Measurements from ENCODE around the gene CHD2. TPM values are rescaled to one million over a fixed set of nuclear protein-coding genes. Genes with fewer than 3 reads are reported as not detected.

The CHD2 gene
- total RNA-seq, 1 experiment from 2014 or later, result 63.3 TPM

- Mint-ChIP-seq H3K27ac (peak overlapping the region in 1 of 3 experiments; percentile 74; a peak in 1 of 7 replicates), H3K9me3 (peaks cover 26 to 28% of the 10 kb centered on the region in 2 experiments), H3K36me3 (ENCODE audit: insufficient read depth in 1 of 3, low read depth in 3 of 3) (peaks cover 64 to 91% (median 85%) of the 10 kb centered on the region in 3 experiments), H3K4me3 (no peak overlapping the region), H3K4me1 (peaks cover 0 to 4% of the 10 kb centered on the region in 2 experiments; a peak in 1 of 4 replicates), H3K27me3 (ENCODE audit: low read depth) (peaks cover 1% of the 10 kb centered on the region; the same call in 1 of the 2 replicates)
- Histone ChIP-seq H4K91ac (ENCODE audit: insufficient read length, low read depth, low read length) (no peak overlapping the region), H3K56ac (ENCODE audit: insufficient read length, low read depth, low read length) (no peak overlapping the region), H3K79me2 (ENCODE audit: insufficient read depth, low read length) (no peaks in the 10 kb centered on the region; the same call in 1 of the 2 replicates), H3K9ac (ENCODE audit: extremely low read depth, insufficient read length, low read length) (no peak overlapping the region), H3K4ac (ENCODE audit: low read depth, low read length) (no peak overlapping the region), H3K9me3 (ENCODE audit: control insufficient read depth, low read depth, low read length) (peaks cover 27% of the 10 kb centered on the region), H3K23me2 (ENCODE audit: insufficient read length, low read depth, low read length, poor library complexity, severe bottlenecking) (no peaks in the 10 kb centered on the region), H2BK15ac (ENCODE audit: low read depth, low read length) (no peak overlapping the region), H4K8ac (replicated peaks; ENCODE audit: insufficient read length, low read depth, low read length) (no peak overlapping the region), H3K27ac (ENCODE audit: insufficient read length, low read depth, low read length) (no peak overlapping the region), H4K20me1 (ENCODE audit: control insufficient read depth, insufficient read depth, insufficient read length) (no peaks in the 10 kb centered on the region), H3K4me1 (ENCODE audit: insufficient read depth, low read length) (no peaks in the 10 kb centered on the region), H3K79me1 (ENCODE audit: insufficient read depth, low read depth, low read length, poor library complexity, severe bottlenecking) (no peaks in the 10 kb centered on the region), H3K27me3 (ENCODE audit: insufficient read depth, low read length) (no peaks in the 10 kb centered on the region), H3T11ph (ENCODE audit: low read length) (no peak overlapping the region), H3K4me2 (ENCODE audit: insufficient read depth, insufficient read length, low read length) (no peak overlapping the region), H2BK120ac (ENCODE audit: low read depth, low read length, poor library complexity, severe bottlenecking) (no peak overlapping the region), H3K18ac (ENCODE audit: insufficient read length, low read depth, low read length) (no peak overlapping the region), H2BK20ac (ENCODE audit: low read depth, low read length, poor library complexity, severe bottlenecking) (no peak overlapping the region), H4K5ac (ENCODE audit: insufficient read length, low read depth, low read length) (no peak overlapping the region), H3K23ac (ENCODE audit: insufficient read length, low read depth, low read length) (no peak overlapping the region), H2AFZ (ENCODE audit: low read length) (no peak overlapping the region), H2BK5ac (ENCODE audit: insufficient read length, low read length) (no peak overlapping the region), H3K14ac (ENCODE audit: insufficient read depth, low read length) (no peak overlapping the region), H2BK12ac (ENCODE audit: insufficient read length, low read depth, low read length) (no peak overlapping the region), H2AK5ac (ENCODE audit: insufficient read length, low read length) (no peak overlapping the region)
- no peak for TF ChIP-seq CTCF (conservative IDR thresholded peaks at IDR 0.05)
- WGBS (ENCODE audit: extremely low coverage, insufficient read length, low lambda C conversion rate), result no CpG with 5 or more reads among the region's 2 CpGs
- DNase-seq, result no peak
These were observed 51.8 kb downstream of the CHD2 start for GRCh38 chr15:92951800-92952457.

All from H9 (cell line).